ENCODE measurements around the gene CD86. TPM values are rescaled to one million over a fixed set of nuclear protein-coding genes. Genes with fewer than 3 reads are reported as not detected.

CD86 gene
- polyA plus RNA-seq, 10 donors, result 1.8 to 4.1 (median 2.8) TPM

DNA sequence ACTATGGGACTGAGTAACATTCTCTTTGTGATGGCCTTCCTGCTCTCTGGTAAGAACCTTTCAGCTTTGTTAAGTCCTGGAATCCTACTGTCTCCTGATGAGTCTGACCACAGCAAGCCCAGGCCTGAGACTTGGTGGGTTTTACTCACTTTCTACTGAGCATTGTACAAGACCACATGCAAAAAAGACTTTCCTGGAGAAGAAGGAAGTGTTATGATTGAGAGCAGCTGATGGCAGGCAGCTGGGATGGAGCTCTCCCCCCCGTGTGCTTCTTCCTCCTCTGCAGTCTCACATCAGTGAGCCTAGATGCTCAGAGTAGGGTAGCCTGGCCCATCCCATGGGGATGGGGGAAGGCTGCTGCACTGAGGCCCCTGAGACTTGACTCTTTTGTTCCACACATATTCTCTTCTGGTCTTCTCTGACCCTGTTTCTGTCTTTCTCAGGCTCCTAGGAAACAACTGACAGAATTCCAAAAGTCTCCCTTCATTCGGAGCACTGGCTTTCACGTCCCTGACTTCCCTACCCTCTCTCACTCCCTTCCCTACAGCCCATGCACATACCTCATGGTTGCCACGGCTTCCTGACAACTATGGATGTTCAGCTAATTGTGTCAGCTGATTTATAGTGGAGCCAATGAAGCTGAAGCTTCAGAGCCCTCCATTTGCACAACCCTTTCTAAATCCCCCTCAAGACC lies 36.6 kb downstream of the CD86 start:
- DNase-seq, result no peak

DNA sequence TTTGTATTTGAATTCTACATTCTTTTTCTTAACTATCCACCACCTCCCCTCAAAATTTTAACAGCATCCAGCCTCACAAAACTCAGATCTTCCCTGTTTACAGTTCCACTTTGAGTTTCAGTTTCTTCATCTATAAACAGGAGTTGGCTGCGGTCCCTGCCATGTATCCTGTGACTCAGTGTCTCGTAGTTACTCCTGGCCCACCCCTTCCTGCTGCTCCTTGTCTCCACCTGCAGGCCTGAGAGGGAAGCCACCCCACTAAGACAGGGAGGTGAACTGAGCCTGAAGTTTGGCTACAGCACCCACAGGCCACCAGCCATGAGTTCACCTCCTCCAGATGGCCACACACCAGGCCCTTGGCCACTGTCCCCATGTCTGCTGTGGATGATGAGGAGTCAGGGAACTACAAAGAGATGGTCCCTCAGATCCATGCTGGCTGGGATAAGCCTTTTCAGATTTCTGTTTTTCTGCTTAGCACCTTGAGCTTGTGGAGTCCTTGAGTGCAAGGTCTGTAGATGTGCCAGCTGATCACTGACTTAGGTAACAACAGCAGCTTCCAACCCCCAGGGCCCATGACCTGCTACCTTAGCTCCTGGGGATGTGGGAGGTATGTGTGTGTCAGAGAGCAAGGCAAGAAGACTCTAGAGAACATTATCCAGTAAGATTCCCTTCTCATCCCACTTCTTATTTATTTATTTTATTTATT lies 37.5 kb downstream of the CD86 start:
- no peak for DNase-seq

DNA sequence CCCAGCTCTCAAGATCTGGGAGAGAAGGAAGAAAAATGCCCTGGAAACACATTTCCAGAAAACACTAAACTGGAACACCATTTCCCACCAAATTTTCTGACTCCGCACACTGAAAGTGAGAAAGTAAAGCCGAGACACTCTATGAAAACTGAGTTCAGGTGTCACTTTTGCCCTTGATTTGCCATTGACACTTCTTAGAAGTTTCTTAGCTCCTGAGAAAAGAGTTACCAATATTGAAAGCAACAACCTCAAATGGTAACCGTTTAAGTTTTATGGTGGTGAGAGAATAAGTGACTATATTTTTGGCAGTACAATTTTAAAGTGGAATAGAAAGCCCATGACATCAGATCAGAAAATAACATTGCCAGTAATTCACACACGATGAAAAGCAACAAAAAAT lies 39.0 kb downstream of the CD86 start:
- DNase-seq, result no peak

DNA sequence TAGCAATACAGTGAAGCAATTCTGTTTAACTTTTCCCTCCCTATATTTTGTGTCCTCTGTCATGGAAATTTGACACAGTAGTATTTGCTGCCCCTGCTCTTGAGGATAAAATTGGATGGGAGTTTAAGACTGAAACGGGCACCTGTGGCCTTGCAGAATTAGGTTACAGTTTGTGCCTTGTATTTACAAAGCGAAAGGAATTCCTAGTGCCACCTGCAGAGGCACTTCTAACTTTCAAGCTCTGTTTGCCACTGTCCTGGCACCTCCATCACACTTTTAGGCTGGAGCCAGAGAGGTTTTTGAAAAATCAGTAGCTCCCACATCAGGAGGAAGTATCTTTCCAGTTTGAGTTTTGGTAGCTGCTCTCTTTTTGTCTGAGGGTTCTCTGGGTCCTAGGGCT lies 39.5 kb downstream of the CD86 start:
- DNase-seq, result no peak

DNA sequence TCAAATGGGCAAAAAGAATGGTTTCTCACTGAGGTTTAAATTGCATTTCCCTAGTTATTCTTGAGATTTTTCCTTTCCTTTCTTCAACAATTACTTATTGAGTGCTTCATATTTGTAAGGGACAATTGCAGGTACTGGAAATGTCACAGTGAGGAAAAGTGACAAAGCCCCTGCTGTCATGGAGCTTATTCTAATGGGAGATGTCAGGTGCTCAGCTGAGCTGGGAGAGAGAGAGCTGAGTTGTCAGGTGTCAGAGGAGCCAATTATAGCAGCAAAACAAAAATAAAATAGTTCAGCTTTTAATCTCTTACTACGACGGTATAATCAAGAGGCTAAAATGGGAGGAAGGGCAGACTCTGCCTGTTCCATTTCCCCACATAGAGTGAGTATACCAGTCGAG lies 42.0 kb downstream of the CD86 start:
- no peak for DNase-seq

DNA sequence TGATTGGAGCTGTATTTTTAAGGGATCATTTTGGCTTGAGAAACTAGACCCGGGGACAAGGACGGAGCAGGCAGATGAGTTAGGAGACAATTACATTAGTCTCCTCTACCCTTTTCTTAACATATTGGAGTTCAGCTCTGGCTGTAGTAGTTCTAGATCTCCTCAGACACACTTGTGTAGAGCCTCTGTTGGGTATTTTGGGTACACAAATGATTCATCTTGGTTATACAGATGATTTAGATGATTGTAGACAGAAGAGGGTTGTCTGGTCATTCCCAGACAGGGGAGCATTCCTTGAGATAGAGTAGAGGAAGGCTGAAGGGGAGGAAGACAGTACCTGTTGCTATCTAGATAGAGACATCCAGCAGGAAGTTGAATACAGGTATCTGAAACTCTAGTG lies 43.4 kb downstream of the CD86 start:
- DNase-seq, result no peak

DNA sequence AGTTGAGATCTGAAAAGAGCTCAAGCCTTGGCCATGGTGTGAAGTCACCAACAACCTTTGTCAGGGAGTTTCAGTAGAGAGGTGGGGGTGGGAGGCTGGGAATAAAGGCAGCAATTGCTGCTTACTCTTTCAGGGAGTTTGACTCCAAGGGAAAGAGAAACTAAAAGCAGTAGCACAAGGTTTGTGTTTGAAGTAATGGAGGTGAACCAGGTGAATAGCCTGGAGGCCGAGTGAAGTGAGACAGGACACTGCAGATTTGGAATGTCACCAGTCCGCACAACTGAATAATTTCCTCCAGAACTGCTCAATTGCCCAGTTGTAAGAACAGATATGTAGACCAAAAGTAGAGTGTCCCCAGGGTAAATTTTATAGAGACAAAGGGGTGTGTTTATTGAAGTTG lies 44.1 kb downstream of the CD86 start:
- no peak for DNase-seq

DNA sequence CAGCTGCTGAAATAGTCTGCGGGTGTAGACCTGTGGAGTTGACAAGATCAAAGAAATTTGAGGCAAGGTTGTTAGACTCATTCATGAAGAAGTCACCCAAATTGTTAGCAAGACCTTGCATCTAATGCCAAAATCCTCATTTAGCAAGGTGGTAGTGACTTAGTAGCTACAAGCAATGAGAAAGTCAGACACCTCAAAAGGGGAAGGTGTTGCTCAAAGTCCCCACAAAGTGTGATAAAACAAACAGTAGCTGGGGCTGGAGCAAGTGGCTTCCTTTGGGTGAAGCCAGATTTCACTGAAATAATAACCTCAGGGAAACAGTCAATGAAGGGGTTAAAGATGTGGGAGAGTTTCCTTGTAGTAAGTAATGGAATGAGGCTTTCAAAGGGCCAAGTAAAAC lies 44.9 kb downstream of the CD86 start:
- no peak for DNase-seq

DNA sequence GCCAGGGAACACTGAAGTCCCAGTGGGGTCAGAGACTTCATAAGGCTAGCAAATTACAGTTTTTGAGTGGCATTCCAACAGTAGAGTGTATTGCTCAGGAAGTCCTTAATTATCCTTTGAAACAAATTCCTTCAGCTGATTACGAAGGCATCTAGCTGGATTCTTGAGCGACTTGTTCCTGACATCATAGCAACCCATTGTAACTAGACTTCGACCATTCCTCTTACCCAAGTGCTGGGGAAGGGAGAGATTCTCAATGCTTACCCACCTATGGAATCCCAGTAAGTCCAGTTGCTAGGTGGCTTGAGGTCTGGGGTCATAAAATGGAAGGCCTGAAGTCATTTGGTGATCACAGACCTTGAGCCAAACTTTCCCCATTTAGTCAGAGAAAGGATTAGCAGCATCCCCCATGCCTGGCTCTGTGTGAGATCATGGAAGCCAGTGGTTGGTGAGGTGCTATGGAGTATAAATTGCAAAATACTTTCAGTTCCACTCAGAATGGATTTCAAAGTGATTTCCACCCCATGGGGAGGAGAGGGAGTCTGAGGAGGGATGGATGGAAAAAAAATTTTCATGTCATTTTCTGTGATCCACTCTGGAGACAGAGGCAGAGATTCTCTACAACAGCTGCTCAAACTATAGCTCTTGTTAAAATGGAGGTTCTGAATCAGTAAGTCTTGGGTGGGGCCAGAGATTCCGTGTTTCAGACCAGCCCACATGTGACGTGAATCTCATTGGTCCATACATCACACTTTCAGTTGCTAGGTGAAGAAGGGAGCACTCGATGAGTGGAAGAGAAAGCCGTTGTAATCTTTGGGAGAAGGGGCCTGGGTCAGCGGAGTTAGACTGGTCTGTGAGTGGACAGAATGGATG lies 45.7 kb downstream of the CD86 start:
- no peak for DNase-seq

DNA sequence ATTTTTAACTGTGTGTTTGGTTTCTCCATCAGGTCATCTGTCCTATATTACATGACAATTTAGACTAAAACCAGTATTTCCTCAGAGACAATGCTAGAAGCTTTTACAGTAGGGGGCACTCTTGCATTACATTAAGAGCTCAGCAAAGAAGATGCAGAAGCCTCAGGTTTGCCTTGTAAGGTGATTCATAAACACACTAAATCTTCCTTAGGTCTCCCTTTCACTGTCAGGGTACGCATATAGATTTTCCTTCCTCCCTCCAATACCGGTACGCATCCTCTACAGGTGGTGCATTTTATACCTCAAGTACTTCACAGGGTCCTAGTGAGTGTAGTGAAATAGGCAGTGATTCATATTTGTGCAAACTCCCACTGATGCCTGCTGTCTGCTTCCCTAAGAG lies 46.5 kb downstream of the CD86 start:
- no peak for DNase-seq

DNA sequence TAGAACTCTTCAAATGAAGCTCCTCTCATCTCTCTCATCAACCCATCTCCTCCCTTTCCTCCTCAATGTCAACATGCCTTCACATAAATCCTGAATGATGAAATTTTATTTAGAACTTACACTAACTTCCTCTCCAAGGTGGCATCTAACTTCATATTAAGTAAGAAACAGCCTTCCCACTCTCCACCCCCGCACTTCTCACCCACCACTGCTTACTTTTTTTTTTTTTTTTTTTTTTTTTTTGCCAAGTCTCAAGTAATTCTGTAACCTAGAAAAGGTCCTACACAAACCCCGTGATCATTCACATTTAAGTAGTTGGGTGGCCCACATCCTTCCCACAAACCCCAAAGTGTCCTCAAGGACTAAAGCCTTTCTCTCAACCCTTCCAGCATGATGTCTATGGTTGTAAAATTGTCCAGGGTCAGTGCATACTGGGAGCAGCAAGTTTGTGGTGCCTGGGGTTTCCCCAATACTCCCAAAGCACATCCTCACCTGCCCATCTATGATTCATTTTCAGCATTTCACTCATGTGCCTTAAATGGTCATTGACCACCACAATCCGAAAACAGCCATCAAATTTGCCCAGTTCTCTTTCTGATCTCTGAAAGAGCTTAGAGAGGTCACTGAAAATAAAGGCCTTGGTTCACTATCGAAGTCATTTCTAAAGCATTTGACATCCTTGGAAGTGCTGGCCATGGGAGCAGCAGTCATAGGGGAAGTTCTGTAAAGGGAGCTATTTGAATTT lies 47.2 kb downstream of the CD86 start:
- no peak for DNase-seq

DNA sequence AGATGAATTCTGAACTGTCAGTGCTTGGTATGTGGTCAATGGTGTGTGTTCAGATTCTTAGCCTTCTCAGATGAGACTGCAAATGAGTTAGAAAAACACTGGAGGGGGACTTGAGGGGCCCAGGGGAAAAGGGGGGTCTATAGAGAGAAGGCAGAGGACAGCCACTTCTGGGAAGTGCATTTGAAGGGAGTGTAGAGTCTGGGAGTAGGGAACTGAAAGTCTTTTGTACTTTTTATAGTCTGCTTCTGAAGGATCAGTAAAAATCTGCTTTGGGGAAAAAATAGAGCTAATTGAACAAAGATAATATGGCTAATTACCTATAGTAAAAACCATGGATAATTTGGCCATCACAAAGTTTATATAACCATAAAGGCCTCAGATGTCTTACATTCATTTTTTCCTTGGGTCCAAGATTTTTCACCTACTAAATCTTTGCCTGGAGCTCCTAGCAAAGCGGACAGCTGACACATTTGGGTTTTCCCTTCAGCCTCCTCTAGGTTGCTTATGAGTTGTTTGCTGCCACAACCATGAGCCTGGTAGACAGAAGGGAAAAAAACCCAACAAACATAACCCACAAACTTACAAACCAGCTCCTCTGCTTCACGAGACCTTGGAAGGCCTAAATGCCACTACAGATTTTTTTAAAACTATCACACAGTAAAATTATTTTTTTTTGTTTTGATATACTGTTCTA lies 48.8 kb downstream of the CD86 start:
- no peak for DNase-seq

DNA sequence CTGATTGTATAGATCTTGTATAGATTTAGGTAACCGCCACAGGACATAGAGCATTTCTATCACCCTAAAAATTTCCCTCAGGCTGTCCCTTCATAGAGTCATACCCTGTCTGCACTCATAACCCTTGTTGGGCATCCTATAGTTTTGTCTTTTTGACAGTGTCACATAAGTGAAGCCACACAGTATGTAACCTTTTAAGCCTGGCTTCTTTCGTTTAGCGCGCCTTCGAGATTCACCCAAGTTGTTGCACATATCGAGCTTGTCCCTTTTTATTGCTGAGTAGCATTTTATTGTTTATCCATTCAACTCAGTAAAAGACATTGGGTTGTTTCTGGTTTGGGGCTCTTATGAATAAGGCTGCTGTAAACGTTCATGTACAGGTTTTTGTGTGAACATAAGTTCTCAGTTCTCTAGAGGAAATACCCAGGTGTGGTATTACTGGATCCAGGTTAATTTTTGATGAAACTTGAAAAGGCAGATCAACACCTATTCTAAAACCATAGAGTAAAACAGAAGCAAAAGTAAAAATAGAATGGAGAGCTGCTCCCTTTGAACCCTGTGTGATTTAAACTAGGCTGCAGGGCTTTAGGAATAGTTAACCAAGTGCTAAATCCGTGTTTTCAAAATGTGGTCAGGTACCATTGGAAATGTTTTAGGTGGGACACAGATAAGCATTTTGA lies 49.5 kb downstream of the CD86 start:
- DNase-seq, result no peak

DNA sequence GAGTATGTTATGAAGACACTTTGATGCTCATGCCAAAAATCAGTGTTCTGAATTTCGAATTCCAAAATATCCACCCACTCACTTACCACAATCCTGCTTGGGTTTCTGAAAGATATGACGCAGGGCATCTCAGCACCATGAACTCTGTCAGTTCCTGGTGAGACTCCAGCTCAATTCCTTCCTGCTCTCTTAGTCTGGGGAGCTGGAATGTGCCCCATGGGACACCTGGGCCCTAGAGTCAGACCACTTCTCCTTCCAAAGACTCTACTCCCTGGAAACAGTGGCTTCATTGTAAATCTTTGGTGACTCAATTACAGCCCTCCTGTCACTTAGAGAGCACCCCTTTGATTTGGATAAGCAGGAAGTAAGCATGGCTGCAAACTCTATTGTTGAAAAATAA lies 50.5 kb downstream of the CD86 start:
- DNase-seq, result no peak

DNA sequence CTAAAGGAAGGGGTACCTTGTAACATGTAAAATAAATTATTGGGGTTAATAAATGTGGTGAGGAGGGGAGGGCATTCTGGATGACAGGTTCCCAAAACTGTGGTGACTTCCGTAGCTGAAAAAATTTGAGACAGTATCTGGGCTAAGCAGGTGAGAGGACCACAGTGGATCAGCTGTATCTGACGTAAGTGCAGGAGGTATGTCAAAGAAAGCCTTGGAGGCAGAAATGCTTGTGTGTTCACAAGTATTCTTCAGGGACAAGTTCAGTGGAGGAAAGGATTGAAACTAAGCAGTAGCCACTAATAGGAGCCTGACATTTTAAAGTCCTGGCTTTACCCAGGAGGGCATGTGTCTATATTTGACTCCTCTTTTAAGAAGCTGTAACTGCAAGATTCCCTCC lies 52.0 kb downstream of the CD86 start:
- no peak for DNase-seq

DNA sequence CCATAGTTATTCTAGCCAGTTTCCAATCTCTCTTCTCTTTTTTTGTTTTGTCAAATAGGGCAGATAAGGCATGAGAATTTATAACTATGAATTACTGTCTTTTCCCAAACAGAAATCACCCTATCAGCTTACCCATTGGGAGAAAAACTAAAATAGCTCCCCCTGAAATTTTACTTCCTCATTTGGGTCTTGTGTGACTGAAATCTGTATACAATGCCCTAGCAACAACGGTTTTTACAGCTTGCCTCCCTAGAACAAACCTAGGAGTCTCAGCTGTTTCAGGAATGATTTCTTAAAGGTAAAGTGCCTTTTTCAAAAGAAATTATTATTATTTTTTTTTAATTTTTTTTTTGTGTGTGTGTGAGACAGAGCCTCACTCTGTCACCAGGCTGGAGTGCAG lies 56.8 kb downstream of the CD86 start:
- no peak for DNase-seq

DNA sequence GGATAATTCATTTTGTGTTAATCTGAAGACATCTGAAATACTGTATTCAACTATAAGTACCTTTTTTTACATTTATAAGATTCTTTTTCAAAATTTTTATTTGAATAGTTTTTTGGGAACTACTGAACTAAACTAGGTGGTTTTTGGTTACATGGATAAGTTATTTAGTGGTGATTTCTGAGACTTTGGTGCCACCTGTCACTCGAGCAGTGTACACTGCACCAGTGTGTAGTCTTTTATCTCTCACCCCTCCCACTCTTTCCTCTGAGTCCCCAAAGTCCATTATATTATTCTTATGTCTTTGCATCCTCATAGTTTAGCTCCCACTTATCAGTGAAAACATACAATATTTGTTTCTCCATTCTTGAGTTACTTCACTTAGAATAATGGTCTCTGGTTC lies 57.6 kb downstream of the CD86 start:
- no peak for DNase-seq

DNA sequence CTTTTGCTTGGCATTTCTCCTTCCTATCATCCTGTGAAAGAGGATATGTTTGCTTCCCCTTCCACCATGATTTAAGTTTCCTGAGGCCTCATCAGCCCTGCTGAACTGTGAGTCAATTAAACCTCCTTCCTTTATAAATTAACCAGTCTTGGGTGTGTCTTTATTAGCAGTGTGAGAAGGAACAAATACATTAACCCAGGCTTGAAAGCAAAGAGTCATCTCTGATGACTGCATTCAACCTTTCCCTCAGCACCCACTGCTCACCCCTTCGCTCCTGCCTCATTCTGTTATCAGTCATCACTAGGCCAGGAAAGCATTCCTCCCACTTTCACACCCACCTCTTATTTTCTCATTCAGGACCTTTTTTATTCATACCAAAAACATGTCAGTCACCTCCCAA lies 68.7 kb downstream of the CD86 start:
- no peak for DNase-seq

DNA sequence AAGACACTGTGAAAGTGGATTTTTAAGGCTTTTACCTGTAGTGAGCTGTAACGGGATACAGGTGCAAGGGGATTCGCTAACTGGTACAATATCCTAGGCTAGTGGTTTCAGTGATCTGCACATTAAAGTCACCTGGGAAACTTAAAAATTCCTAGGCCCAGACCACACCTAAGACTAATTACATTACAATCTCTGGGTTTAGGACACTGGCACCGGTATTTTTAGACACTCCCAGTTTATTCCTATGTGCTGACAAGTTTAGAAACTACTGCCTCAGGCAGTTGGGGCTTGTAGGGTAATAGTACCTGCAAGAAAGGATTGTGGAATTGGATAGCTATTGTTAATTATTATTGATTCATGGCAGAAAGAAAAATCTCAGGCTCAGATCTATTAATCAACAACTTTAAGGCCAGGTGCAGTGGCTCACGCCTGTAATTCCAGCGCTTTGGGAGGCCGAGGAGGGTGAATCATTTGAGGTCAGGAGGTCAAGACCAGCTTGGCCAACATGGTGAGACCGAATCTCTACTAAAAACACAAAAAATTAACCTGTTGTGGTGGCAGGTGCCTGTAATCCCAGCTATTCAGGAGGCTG lies 77.9 kb downstream of the CD86 start:
- no peak for DNase-seq

DNA sequence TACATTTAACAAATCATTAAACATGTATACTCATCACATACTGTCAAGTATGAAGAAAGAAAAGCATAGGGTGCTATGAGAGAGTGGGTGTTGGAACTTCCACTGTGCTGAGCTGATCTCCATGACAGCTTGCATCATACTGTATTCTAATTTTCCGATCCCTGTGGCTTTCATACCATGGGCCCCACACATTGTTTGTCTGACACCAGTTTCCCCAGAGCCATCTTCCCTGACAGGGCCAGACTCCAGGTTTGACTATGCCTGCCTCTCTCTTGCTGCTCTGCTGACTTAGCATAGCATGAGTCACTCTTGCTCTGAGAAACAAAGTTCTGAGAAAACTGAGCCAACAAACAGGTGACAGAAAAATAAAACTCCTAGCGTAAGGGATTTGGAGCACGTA lies 91.3 kb downstream of the CD86 start:
- DNase-seq, result no peak

Data from muscle of back (tissue), 11 donors.